ENCODE results near the gene MCCD1. TPM values are rescaled to one million over a fixed set of nuclear protein-coding genes. Genes with fewer than 3 reads are reported as not detected.
"Not testable (repeated sequence)": the region's sequence is repeated elsewhere in the genome, so short reads cannot be mapped to it uniquely, and the experiment has no call there.

MCCD1 gene, protein sequence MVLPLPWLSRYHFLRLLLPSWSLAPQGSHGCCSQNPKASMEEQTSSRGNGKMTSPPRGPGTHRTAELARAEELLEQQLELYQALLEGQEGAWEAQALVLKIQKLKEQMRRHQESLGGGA
- total RNA-seq (not detected), polyA plus RNA-seq (not detected)
- long read RNA-seq, donor 1 = 0 reads
- long read RNA-seq, donor 2 = 0 reads
- long read RNA-seq, donor 3 = 0 reads
- long read RNA-seq, donor 4 = 0 reads

DNA sequence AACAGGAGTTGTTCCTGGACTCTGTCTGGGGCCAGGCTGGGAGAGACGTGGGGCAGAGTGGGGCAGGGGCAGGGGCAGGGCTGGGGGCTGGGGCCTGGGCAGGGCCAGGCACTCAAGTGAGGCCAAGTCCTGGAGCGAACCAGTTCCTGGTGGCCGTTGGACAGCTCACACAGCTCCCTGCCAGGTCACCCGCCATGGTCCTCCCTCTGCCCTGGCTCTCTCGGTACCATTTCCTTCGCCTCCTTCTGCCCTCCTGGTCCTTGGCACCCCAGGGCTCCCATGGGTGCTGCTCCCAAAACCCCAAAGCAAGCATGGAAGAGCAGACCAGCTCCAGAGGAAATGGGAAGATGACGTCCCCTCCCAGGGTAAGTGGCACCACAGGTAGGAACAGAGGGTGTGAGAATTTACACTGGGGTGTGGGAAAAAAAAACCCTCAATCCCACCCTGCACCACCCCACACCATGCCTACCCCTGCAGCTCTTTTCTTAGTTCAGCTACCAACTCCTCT lies at the start of gene MCCD1:
MCCD1 (plus strand) TSS at position 142 of the 508 bp plus-strand sequence; CDS start at position 195, 53 bp downstream.
- DNase-seq (no peak), ATAC-seq (peak; percentile 46 to 49)
- Histone ChIP-seq H3K4me1 (ENCODE audit: control insufficient read depth, insufficient read depth, low read length) (no peaks in the 10 kb centered on the region), H3K27me3 (ENCODE audit: control insufficient read depth, insufficient read depth) (no peaks in the 10 kb centered on the region), H3K9me3 (ENCODE audit: control insufficient read depth, low read length) (no peaks in the 10 kb centered on the region), H3K27ac (ENCODE audit: low read length) (no peak within 1 kb of the TSS), H3K4me3 (ENCODE audit: low read length) (no peak within 1 kb of the TSS)
- 60% methylated on average over 7 of the region's 7 CpGs for WGBS
- intact Hi-C loops (cut with DNase I) = no loop called here

DNA sequence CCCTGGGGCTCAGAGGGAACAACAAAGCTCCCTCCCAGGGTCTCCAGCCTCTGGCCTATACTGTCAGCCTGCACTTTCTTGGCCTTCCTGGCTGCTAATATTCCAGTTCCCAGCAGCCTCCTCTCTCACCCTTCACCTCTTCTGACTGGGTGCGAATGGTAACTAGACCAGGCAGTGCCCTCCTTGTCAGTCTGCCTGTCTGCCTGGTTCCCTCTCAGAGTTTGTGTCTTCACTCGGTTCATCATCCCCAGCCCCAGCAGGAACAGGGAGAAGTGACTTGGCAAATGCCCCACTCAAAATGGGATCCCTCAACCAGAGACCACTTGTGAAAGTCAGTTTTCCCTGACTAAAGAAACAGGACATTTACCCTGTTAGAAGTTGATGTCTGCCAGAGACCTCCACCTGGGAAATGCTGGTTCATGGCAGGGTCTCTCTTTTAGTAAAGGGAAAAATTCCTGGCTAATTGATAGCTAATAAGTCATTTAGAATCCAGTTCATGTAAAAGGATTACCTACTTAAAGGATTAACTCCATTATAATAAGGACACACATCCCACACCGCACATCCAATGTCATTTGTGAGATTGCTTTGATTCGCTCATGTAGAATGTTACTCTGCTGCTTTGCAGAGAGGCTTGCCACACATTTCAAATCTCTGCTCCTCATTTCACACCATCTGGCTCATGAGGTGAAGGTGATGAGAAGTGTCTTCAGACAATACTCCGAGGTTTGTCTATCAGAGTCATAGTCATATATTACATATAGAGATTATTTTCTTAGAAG lies 49.4 kb upstream of the MCCD1 start:
- 77% methylated on average over 5 of the region's 5 CpGs for WGBS
- Histone ChIP-seq H3K4me1 (ENCODE audit: control insufficient read depth, insufficient read depth, low read length) (no peaks in the 10 kb centered on the region), H3K9me3 (ENCODE audit: control insufficient read depth, low read length) (no peaks in the 10 kb centered on the region), H3K27ac (ENCODE audit: low read length) (no peak overlapping the region), H3K27me3 (ENCODE audit: control insufficient read depth, insufficient read depth) (no peaks in the 10 kb centered on the region), H3K4me3 (ENCODE audit: low read length) (no peak overlapping the region)
- DNase-seq (no peak), ATAC-seq (no peak)
- intact Hi-C loops (cut with DNase I) = no loop called here

DNA sequence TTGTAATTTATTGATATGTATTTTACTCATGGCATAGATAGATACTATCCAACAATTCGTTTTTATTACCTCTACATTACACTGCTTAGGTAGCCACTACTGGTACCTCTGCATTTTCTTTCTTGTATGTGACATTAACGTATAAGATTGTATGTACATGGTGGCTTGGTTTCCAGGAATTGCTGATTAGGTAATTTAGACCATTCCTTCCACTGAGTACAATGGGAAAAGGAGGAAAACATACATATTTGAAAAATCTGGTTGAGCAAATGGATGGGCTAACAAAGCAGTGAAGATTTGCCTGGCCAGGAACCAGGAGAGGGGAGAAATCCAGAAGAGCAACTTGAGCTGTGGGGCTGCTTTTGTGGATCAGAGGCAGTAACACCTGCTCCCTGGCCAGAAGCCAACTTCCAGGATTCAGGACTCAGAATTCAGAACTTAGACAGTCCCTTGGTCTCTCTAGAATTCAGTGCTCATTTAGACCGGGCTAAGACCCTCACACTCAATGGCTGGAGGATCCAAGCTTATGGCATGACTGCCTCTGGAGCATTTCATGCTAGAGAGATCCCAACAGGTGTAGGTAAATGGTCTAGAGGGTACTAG lies 48.7 kb upstream of the MCCD1 start:
- intact Hi-C loops (cut with DNase I) = no loop called here
- ATAC-seq (no peak), DNase-seq (no peak)
- Histone ChIP-seq H3K9me3 (ENCODE audit: control insufficient read depth, low read length) (no peaks in the 10 kb centered on the region), H3K27ac (ENCODE audit: low read length) (no peak overlapping the region), H3K4me1 (ENCODE audit: control insufficient read depth, insufficient read depth, low read length) (no peaks in the 10 kb centered on the region), H3K4me3 (ENCODE audit: low read length) (no peak overlapping the region), H3K27me3 (ENCODE audit: control insufficient read depth, insufficient read depth) (no peaks in the 10 kb centered on the region)
- 71% methylated on average over 3 of the region's 3 CpGs for WGBS

DNA sequence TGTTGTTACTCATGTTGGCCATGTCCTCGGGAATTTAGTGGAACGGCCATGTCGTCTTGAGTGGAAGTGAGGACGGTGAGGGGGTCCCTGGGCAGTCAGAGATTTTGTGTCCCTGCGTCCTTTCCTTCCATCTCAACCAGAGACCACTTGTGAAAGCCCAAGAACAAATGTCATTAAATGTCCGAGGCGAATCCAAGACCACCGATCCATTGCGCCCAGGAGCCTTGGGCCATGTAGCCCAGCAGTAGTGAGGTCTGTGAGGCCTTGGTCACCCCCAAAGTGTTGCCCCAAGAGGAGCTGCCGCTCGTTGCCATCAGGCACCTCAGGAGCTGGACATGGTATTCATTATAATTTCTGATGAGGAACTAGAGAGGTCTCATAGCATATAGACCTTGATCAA lies 48.2 kb upstream of the MCCD1 start:
- 90% methylated on average over 11 of the region's 11 CpGs for WGBS
- Histone ChIP-seq H3K27ac (ENCODE audit: low read length) (no peak overlapping the region), H3K9me3 (ENCODE audit: control insufficient read depth, low read length) (no peaks in the 10 kb centered on the region), H3K4me1 (ENCODE audit: control insufficient read depth, insufficient read depth, low read length) (no peaks in the 10 kb centered on the region), H3K4me3 (ENCODE audit: low read length) (no peak overlapping the region), H3K27me3 (ENCODE audit: control insufficient read depth, insufficient read depth) (no peaks in the 10 kb centered on the region)
- DNase-seq = no peak
- intact Hi-C loops (cut with DNase I) = no loop called here
- ATAC-seq = no peak

DNA sequence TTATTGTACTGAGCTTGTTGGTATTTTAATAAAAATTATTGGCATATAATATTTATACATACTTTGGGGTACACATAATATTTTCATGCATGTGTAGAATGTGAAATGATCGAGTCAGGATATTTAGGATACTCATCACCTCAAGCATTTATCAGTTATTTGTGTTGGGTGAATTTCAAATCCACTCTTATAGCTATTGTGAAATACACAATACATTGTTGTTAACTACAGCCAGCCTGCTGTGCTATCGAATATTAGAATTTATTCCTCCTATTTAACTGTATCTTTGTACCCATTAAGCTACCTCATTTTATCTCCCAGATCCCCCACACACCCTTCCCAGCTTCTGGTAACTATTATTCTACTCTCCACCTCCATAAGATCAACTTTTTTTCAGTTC lies 45.4 kb upstream of the MCCD1 start:
- 73% methylated on average over 2 of the region's 2 CpGs for WGBS

DNA sequence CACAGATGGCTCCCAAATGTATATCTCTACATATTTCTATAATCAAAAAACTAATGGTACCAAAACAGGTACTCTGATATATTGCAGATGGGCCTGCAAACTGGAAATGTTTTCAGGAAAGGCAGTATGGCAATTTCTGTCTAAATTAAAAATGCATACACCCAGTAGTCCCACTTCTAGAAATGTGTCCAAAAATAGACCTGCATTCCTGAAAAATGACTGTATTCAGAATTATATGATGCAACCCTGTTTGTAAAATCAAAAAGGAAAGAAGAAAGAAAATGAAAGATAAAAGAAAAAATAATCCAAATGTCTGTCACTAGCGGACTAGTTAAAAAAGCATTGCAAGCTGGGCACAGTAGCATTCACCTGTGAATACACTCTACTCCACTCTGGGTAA lies 43.7 kb upstream of the MCCD1 start:
- H3K27me3 ChIP-seq (ENCODE audit: control insufficient read depth, insufficient read depth) = no peaks in the 10 kb centered on the region
- no peaks in the 10 kb centered on the region for H3K9me3 ChIP-seq (ENCODE audit: control insufficient read depth, low read length)
- ATAC-seq (no peak), DNase-seq (no peak)
- no peaks in the 10 kb centered on the region for H3K4me1 ChIP-seq (ENCODE audit: control insufficient read depth, insufficient read depth, low read length)
- H3K4me3 ChIP-seq (ENCODE audit: low read length) = no peak overlapping the region
- 92% methylated on average over 1 of the region's 1 CpG for WGBS
- H3K27ac ChIP-seq (ENCODE audit: low read length) = no peak overlapping the region
- intact Hi-C loops (cut with DNase I) = no loop called here

More for the DNA sequence above, 45.4 kb upstream of the MCCD1 start:
- H3K27ac ChIP-seq (ENCODE audit: low read length) = no peak overlapping the region
- DNase-seq = no peak
- ATAC-seq = no peak
- no peak overlapping the region for H3K4me3 ChIP-seq (ENCODE audit: low read length)
- H3K4me1 ChIP-seq (ENCODE audit: control insufficient read depth, insufficient read depth, low read length) = no peaks in the 10 kb centered on the region
- H3K27me3 ChIP-seq (ENCODE audit: control insufficient read depth, insufficient read depth) = no peaks in the 10 kb centered on the region
- no peaks in the 10 kb centered on the region for H3K9me3 ChIP-seq (ENCODE audit: control insufficient read depth, low read length)
- intact Hi-C loops (cut with DNase I) = no loop called here

DNA sequence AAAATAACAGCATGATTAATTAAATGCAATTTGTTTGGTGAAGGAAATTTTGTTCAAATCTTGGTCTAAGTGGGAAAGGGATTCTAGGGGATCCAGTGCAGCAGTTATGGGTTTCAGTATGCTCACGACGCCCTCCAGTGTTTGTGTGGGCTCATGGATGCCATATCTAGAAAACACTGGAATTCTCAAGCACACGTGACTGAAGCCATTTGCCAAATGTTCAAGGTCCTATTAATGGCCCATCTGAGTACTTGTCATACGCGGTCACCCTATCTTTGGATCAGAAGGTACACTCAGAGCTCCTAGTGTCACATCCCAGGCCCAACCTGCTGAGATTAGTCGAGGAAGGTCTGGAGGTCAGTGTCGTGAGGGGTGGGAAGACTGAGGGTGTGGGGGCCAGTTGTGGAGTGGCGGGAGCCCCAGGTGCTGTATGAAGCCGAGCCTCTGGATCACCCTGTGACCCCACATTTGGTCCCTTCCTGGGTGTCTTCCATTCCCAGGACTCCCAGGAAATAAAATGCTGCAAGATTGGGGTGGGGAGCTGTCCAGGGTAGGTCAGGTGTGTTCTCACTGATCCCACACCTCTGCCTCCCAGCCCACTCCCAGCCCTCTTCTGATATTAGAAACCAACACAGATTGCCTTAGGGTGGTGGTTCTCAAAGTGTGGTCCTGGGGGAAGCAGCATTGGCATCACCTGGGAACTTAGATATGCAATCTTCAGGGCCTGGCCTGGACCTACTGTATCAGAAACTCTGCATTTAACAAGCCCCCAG lies 42.5 kb upstream of the MCCD1 start:
- ATAC-seq = peak in 1 of 2 donors; percentile 46
- intact Hi-C loops (cut with DNase I); H3K4me3 ChIP-seq (ENCODE audit: low read length); H3K9me3 ChIP-seq (ENCODE audit: control insufficient read depth, low read length); H3K4me1 ChIP-seq (ENCODE audit: control insufficient read depth, insufficient read depth, low read length); H3K27me3 ChIP-seq (ENCODE audit: control insufficient read depth, insufficient read depth); DNase-seq; H3K27ac ChIP-seq (ENCODE audit: low read length): not testable (repeated sequence)
- WGBS = no CpG with 5 or more reads among the region's 9 CpGs

DNA sequence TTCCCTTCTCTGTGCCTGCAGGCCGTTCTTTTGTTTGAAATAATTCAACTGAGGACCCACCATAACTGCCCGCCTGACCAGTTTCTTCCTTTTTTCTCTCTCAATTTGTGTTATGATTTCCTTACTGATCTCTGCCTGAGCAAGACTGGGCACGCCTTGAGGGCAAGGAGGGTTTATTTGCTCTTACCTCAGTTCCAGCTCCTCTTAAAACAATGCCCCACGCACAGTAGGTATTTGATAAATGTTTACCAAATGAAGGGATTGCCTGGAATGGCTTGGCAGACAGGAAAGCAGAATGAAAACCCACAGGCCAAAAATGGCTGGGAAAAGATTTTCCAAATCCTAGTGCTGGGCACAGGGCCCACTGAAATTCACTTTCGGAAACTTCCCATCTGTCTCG lies 41.1 kb upstream of the MCCD1 start:
- H3K27ac ChIP-seq (ENCODE audit: low read length); DNase-seq; H3K27me3 ChIP-seq (ENCODE audit: control insufficient read depth, insufficient read depth); H3K4me3 ChIP-seq (ENCODE audit: low read length); ATAC-seq; H3K9me3 ChIP-seq (ENCODE audit: control insufficient read depth, low read length); H3K4me1 ChIP-seq (ENCODE audit: control insufficient read depth, insufficient read depth, low read length); intact Hi-C loops (cut with DNase I): not testable (repeated sequence)
- 85% methylated on average over 6 of the region's 6 CpGs for WGBS

DNA sequence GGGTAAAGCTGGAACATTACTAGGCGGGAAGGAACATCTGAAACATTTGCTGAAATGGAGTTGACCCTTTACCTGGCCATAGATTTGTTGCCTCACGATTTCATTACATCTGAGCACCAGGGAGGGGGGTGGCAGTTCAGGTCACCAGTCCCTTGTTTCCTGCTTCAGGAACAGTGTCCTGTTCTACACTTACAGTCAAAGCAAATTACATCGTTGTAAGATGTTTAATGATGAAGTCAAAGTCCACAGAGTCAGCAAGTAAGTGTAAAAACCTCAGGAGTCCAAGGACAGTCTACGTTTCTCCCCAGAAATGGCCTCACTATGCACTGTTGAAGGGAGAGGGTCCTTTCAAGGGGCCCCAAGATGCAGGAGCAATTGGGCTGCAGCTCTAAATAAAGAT lies 39.7 kb upstream of the MCCD1 start:
- WGBS = 83% methylated on average over 4 of the region's 4 CpGs
- no peaks in the 10 kb centered on the region for H3K4me1 ChIP-seq (ENCODE audit: control insufficient read depth, insufficient read depth, low read length)
- intact Hi-C loops (cut with DNase I) = no loop called here

DNA sequence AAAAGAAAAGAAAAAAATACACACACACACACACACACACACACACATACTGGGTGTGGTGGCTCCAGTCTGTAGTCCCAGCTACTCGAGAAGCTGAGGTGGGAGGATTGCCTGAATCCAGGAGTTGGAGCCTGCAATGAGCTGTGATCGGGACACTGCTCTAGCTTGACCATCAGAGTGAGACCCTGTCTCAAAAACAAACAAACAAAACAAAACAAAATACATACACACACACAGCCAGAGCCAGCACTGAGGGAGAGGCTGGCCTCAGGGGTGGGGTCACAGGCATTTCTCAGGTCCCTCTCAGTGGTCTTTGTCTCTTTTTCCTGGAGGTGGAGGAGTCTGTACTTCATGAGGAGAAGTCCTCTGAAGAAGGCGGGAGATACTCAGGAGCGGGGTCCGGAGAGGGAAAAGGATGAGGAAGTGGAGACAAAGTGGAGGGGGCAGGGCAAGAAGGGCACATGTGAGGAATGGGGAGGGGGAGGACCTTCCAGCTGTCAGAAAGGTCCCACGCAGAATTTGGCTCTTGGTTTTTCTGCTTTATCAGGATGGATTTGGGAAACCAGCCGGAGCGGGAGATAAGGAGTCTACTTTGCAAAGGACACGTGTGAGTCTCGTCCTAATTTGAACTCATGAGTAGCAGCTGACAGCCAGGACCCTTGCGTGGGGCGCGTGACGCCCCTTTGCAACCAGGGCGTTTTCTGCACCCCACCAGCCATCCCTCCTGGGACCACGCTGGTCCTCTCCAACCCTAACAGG lies 38.5 kb upstream of the MCCD1 start:
- Histone ChIP-seq H3K4me3 (ENCODE audit: low read length) (no peak overlapping the region), H3K9me3 (ENCODE audit: control insufficient read depth, low read length) (no peaks in the 10 kb centered on the region), H3K4me1 (ENCODE audit: control insufficient read depth, insufficient read depth, low read length) (no peaks in the 10 kb centered on the region), H3K27ac (ENCODE audit: low read length) (no peak overlapping the region), H3K27me3 (ENCODE audit: control insufficient read depth, insufficient read depth) (no peaks in the 10 kb centered on the region)
- intact Hi-C loops (cut with DNase I) = loop anchor here in 1 of 4 donors (5.0 kb wide), 1 partner anchor 42 kb away; no protein-coding TSS in a partner anchor
- no peak for ATAC-seq
- DNase-seq = no peak
- WGBS = 52% methylated on average over 16 of the region's 16 CpGs

More for the DNA sequence above, 39.7 kb upstream of the MCCD1 start:
- no peak for ATAC-seq
- DNase-seq = no peak
- Histone ChIP-seq H3K4me3 (ENCODE audit: low read length) (no peak overlapping the region), H3K27ac (ENCODE audit: low read length) (no peak overlapping the region), H3K27me3 (ENCODE audit: control insufficient read depth, insufficient read depth) (no peaks in the 10 kb centered on the region), H3K9me3 (ENCODE audit: control insufficient read depth, low read length) (no peaks in the 10 kb centered on the region)
